ENCODE measurements around the gene CACNA1C. TPM values are rescaled to one million over a fixed set of nuclear protein-coding genes. Genes with fewer than 3 reads are reported as not detected.

The CACNA1C gene
- total and polyA plus RNA-seq, 2 of the 4 experiments (the other 2 are of a cell fraction): 1.6 to 2.6 TPM

DNA sequence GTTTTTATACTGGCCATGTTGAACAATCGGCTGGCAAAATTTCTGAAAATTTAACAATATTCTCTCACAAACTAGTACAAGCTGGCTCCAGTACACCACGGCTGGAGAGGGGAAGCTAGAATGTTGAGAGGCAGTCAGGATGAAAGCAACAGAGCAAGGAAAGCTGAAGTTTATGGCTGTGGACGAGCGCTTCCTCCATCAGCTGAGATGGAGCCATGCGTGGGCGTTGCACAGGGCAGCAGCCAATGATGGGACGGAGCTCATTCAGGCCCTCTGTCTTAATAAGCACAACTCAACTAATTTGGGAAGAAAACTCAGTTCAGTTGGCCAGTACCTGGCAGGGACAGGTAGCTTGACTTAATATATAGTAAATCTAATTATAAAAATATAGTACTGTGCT is 34.4 kb upstream of the CACNA1C start:
- no peak overlapping the region; the same call in 2 of the 3 replicates for H2BK15ac ChIP-seq (ENCODE audit: low read depth, low read length)
- no peak for TF ChIP-seq MAZ (IDR thresholded peaks at IDR 0.05; ENCODE audit: borderline replicate concordance, low read depth, low read length)
- TF ChIP-seq CHD1 (IDR thresholded peaks at IDR 0.05; ENCODE audit: low read depth, low read length): no peak
- no peak for TF ChIP-seq RFX5 (IDR thresholded peaks at IDR 0.05; ENCODE audit: low read depth, low read length)
- no peak for TF ChIP-seq USF2 (IDR thresholded peaks at IDR 0.05; ENCODE audit: low read depth, low read length)
- H3K4me3 ChIP-seq (ENCODE audit: insufficient read depth, low read depth, low read length): no peak overlapping the region
- ChIA-PET POLR2A (ENCODE audit: unreplicated experiment) (no interaction called here), CTCF (interaction anchor here (1.4 kb wide), 1 partner anchor 565 kb away, joined by 5 read pairs; no protein-coding TSS in a partner anchor)
- H3K9me3 ChIP-seq (ENCODE audit: control insufficient read depth, insufficient read depth, low read length): no peaks in the 10 kb centered on the region
- no peak overlapping the region for H2BK5ac ChIP-seq (ENCODE audit: low read depth, low read length, poor library complexity, severe bottlenecking)
- peaks cover 17% of the 10 kb centered on the region for H3K27me3 ChIP-seq (ENCODE audit: control insufficient read depth, insufficient read depth, low read length)
- intact Hi-C loops (cut with micrococcal nuclease) (no loop called here), in situ Hi-C loops (cut with MboI; ENCODE audit: low sequenced_read_pairs) (no loop called here), dilution Hi-C loops (cut with HindIII; ENCODE audit: low sequenced_read_pairs, unreplicated experiment) (no loop called here)
- H2AK5ac ChIP-seq (ENCODE audit: low read depth, low read length): no peak overlapping the region
- H3K4me2 ChIP-seq (ENCODE audit: low read depth, low read length): no peak overlapping the region
- no peaks in the 10 kb centered on the region for H3K36me3 ChIP-seq (ENCODE audit: control insufficient read depth, insufficient read depth, low read length)
- no peak overlapping the region for H2BK20ac ChIP-seq (ENCODE audit: low read depth, low read length)
- ATAC-seq (ENCODE audit: low read depth) (no peak), DNase-seq (no peak)
- no peak overlapping the region for H2AK9ac ChIP-seq (replicated peaks; ENCODE audit: low read depth, low read length, poor library complexity)
- no peak overlapping the region for H3K56ac ChIP-seq (ENCODE audit: extremely low read depth, insufficient read depth, low read length)
- no peaks in the 10 kb centered on the region for H4K20me1 ChIP-seq (ENCODE audit: insufficient read depth, low read length)
- H3K9me1 ChIP-seq (ENCODE audit: insufficient read depth, low read length): peaks cover 7% of the 10 kb centered on the region
- WGBS, 2 experiments (ENCODE audit: extremely low coverage in 2 of 2, insufficient read length in 1 of 2): 100% methylated on average over 5 of the region's 7 CpGs; no CpG with 5 or more reads in 1 of the 2 experiments
- no peak overlapping the region for H3K4ac ChIP-seq (ENCODE audit: low read depth, low read length)
- BruUV-seq (replicated peaks): no TSS peak
- H3K27ac ChIP-seq (ENCODE audit: insufficient read depth, low read length): no peak overlapping the region
- H3K79me1 ChIP-seq (ENCODE audit: low read depth in 1 of 2, low read length in 2 of 2): no peaks in the 10 kb centered on the region
- H3K18ac ChIP-seq (ENCODE audit: low read depth, low read length): no peak overlapping the region
- H3K23ac ChIP-seq (ENCODE audit: low read depth, low read length): no peak overlapping the region
- peaks cover 8% of the 10 kb centered on the region for H3K4me1 ChIP-seq (ENCODE audit: control insufficient read depth, insufficient read depth, low read length)
- no peak overlapping the region for H4K91ac ChIP-seq (ENCODE audit: insufficient read depth, low read depth, low read length)
- H3K9ac ChIP-seq (ENCODE audit: low read depth, low read length): no peak overlapping the region
- no peak overlapping the region for H3K14ac ChIP-seq (replicated peaks; ENCODE audit: low read depth, low read length)
- H4K5ac ChIP-seq (ENCODE audit: low read depth, low read length): no peak overlapping the region
- no peak overlapping the region for H4K8ac ChIP-seq (ENCODE audit: low read depth in 2 of 2, low read length in 2 of 2)
- H2BK120ac ChIP-seq (ENCODE audit: low read depth, low read length): no peak overlapping the region
- H2AFZ ChIP-seq (replicated peaks; ENCODE audit: low read length, poor library complexity): no peak overlapping the region

All from IMR-90 (cell line).